GM23338 (cell line): Measurements from ENCODE around the gene COL4A1. TPM values are rescaled to one million over a fixed set of nuclear protein-coding genes. Genes with fewer than 3 reads are reported as not detected.

Experiments
- ATAC-seq: fragments of 200-7000 bp; cut with Tn5 transposase; 3 replicates; pipeline ENCODE4 v1.9.1; 2020
- DNase-seq: peaks from one replicate; pipeline ENCODE4 v3.0.0-alpha.2; 2015; ENCODE audit warnings: low spot score
- H2AFZ ChIP-seq: fragments of 200-600 bp; sonication (generic); 2 replicates; pipeline ENCODE4 v1.8.0; 2016; ENCODE audit warnings: antibody characterized with exemption, mild to moderate bottlenecking, moderate library complexity
- H3F3A ChIP-seq: fragments of 200-600 bp; sonication (generic); replicated peaks from 2 replicates; pipeline ENCODE4 v1.8.0; 2017; ENCODE audit warnings: antibody characterized with exemption, mixed run types, low read depth
- H3K27ac ChIP-seq: fragments of 200-600 bp; sonication (generic); 2 replicates; pipeline ENCODE4 v1.6.1; 2016; ENCODE audit warnings: low read depth
- H3K27me3 ChIP-seq: fragments of 200-600 bp; sonication (generic); 2 replicates; pipeline ENCODE4 v1.8.0; 2016; ENCODE audit warnings: mild to moderate bottlenecking, mixed run types, moderate library complexity; ENCODE audit not compliant: insufficient read depth
- H3K36me3 ChIP-seq: fragments of 200-600 bp; sonication (generic); 2 replicates; pipeline ENCODE4 v1.8.0; 2016; ENCODE audit warnings: mild to moderate bottlenecking; ENCODE audit not compliant: insufficient read depth
- H3K4me1 ChIP-seq: fragments of 200-600 bp; sonication (generic); 2 replicates; pipeline ENCODE4 v1.8.0; 2016; ENCODE audit warnings: mild to moderate bottlenecking, moderate library complexity; ENCODE audit not compliant: insufficient read depth
- H3K4me2 ChIP-seq: fragments of 200-600 bp; sonication (generic); 2 replicates; pipeline ENCODE4 v1.7.1; 2017; ENCODE audit warnings: mixed run types
- H3K4me3 ChIP-seq: fragments of 200-600 bp; sonication (generic); 2 replicates; pipeline ENCODE4 v1.6.1; 2016; ENCODE audit warnings: mixed run types
- H3K79me2 ChIP-seq: fragments of 200-600 bp; sonication (generic); replicated peaks from 2 replicates; pipeline ENCODE4 v1.8.0; 2017; ENCODE audit warnings: mild to moderate bottlenecking; ENCODE audit not compliant: insufficient read depth
- H3K9me2 ChIP-seq: fragments of 200-600 bp; sonication (generic); 2 replicates; pipeline ENCODE4 v1.8.0; 2017; ENCODE audit not compliant: insufficient read depth
- H4K20me1 ChIP-seq: fragments of 200-600 bp; sonication (generic); replicated peaks from 2 replicates; pipeline ENCODE4 v1.8.0; 2017; ENCODE audit warnings: mild to moderate bottlenecking; ENCODE audit not compliant: insufficient read depth
- H3K27ac Mint-ChIP-seq: 2 replicates; pipeline ENCODE4 v1.8.0; 2020; ENCODE audit warnings: inconsistent platforms, mild to moderate bottlenecking, moderate library complexity, mixed read lengths
- H3K27me3 Mint-ChIP-seq: 3 replicates; pipeline ENCODE4 v1.8.0; 2022; ENCODE audit warnings: low read depth, mild to moderate bottlenecking, moderate library complexity, mixed read lengths, inconsistent platforms; ENCODE audit not compliant: insufficient read depth, poor library complexity
- H3K36me3 Mint-ChIP-seq: 3 replicates; pipeline ENCODE4 v1.8.0; 2021; ENCODE audit warnings: low read depth, mild to moderate bottlenecking, inconsistent platforms, moderate library complexity, mixed read lengths
- H3K4me1 Mint-ChIP-seq: 3 replicates; pipeline ENCODE4 v1.8.0; 2020; ENCODE audit warnings: mild to moderate bottlenecking, inconsistent platforms, mixed read lengths
- H3K4me3 Mint-ChIP-seq: 3 replicates; pipeline ENCODE4 v1.8.0; 2021; ENCODE audit warnings: moderate library complexity, mild to moderate bottlenecking, inconsistent platforms, mixed read lengths
- H3K9me3 Mint-ChIP-seq: 3 replicates; pipeline ENCODE4 v1.8.0; 2020; ENCODE audit warnings: moderate library complexity, mild to moderate bottlenecking, inconsistent platforms, mixed read lengths
- CREB1 ChIP-seq: fragments of 250-450 bp; sonication (Bioruptor Pico); IDR thresholded peaks from 2 replicates; pipeline ENCODE4 v1.5.0; 2020; ENCODE audit warnings: low read depth, mild to moderate bottlenecking, moderate library complexity
- EZH2 ChIP-seq: fragments of 200-600 bp; sonication (generic); IDR thresholded peaks from one replicate; pipeline ENCODE4 v1.8.0; 2017; ENCODE audit warnings: antibody characterized with exemption, mild to moderate bottlenecking, low read depth; ENCODE audit not compliant: unreplicated experiment
- EZH2phosphoT487 ChIP-seq: fragments of 200-600 bp; sonication (generic); IDR thresholded peaks from one replicate; pipeline ENCODE4 v1.8.1; 2018; ENCODE audit warnings: antibody characterized with exemption; ENCODE audit not compliant: unreplicated experiment
- JUNB ChIP-seq: IDR thresholded peaks from one replicate; pipeline ENCODE4 v1.6.1; 2016; ENCODE audit warnings: antibody characterized with exemption; ENCODE audit not compliant: unreplicated experiment
- NANOG ChIP-seq: IDR thresholded peaks from 2 replicates; pipeline ENCODE4 v1.6.1; 2016; ENCODE audit warnings: antibody characterized with exemption, borderline replicate concordance
- POLR2AphosphoS5 ChIP-seq: IDR thresholded peaks from 2 replicates; pipeline ENCODE4 v1.6.1; 2016; ENCODE audit warnings: antibody characterized with exemption, low read depth
- STAT1 ChIP-seq: IDR thresholded peaks from one replicate; pipeline ENCODE4 v1.6.1; 2016; ENCODE audit warnings: antibody characterized with exemption; ENCODE audit not compliant: unreplicated experiment
- ZNF114 ChIP-seq: fragments of 250-450 bp; sonication (Bioruptor Pico); IDR thresholded peaks from 2 replicates; pipeline ENCODE4 v1.5.0; 2020; ENCODE audit warnings: mild to moderate bottlenecking, moderate library complexity
- ZNF331 ChIP-seq: fragments of 250-450 bp; sonication (Bioruptor Pico); IDR thresholded peaks from 2 replicates; pipeline ENCODE4 v1.5.0; 2020; ENCODE audit warnings: low read depth, mild to moderate bottlenecking, moderate library complexity
- polyA plus RNA-seq: library from polyadenylated mRNA; unstranded; fragments of >200 nt; fragmentation: Nextera tagmentation; extraction: Ambion mirVana; gene quantifications from 2 replicates; pipeline ENCODE4 v1.2.1, GENCODE V29; 2016
- total RNA-seq: library from RNA; depleted of rRNA; stranded (reverse); fragments of >200 nt; shearing (Covaris generic); gene quantifications from 2 replicates; pipeline ENCODE4 v1.2.3, GENCODE V29; 2014
- TF ChIP-seq, protein P1 (sequence below): IDR thresholded peaks from 2 replicates; pipeline ENCODE4 v1.6.1; 2016; ENCODE audit warnings: antibody characterized with exemption
- TF ChIP-seq, protein P2 (sequence below), 2 experiments: fragments of 200-600 bp in 1 of 2; sonication (generic) in 1 of 2; conservative IDR thresholded peaks; 2 replicates each; pipeline versions ENCODE4 v1.5.1 to v1.6.1; 2016 to 2017; ENCODE audit warnings: antibody characterized with exemption in 2 of 2, low read depth in 2 of 2, mild to moderate bottlenecking in 2 of 2, moderate library complexity in 1 of 2
- TF ChIP-seq, protein P3 (sequence below): fragments of 250-450 bp; sonication (Bioruptor Pico); IDR thresholded peaks from 2 replicates; pipeline ENCODE4 v1.5.0; 2020; ENCODE audit warnings: mild to moderate bottlenecking, moderate library complexity
- TF ChIP-seq, protein P4 (sequence below): IDR thresholded peaks from one replicate; pipeline ENCODE4 v1.6.1; 2018; ENCODE audit warnings: antibody characterized with exemption; ENCODE audit not compliant: unreplicated experiment

The COL4A1 gene
- total and polyA plus RNA-seq, 2 experiments from 2014 or later: 39.1 to 110 TPM

DNA sequence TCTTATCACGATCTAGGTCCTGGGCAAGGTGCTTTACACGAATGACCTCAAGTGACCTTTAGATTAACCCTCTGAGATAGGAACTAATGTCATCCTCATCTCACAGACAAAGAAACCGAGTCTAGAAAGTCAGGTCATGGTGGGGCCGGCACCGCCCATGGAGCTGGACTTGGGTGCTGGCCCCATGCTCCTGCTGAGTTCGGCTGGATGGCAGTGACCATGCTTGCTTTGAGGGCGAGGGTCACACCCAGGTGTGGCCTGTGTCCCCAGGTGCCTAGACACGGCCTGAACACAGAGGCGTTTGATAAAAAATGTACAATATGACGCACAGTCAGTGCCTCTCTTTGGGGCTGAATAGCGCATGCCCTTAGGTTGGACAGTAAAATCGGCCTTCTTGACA, 26.9 kb upstream of the COL4A1 start:
- DNase-seq (no peak), ATAC-seq (no peak)
- H3K4me1 Mint-ChIP-seq: peaks cover 37% of the 10 kb centered on the region
- H3K4me3 Mint-ChIP-seq: no peak overlapping the region
- peaks cover 48% of the 10 kb centered on the region for H3K79me2 ChIP-seq
- H3K36me3 Mint-ChIP-seq: peaks cover 14% of the 10 kb centered on the region
- H3K9me3 Mint-ChIP-seq: no peaks in the 10 kb centered on the region
- no peak overlapping the region for H3K27ac Mint-ChIP-seq
- peaks cover 27% of the 10 kb centered on the region for H3K4me1 ChIP-seq
- H2AFZ ChIP-seq: no peak overlapping the region
- no peaks in the 10 kb centered on the region for H3F3A ChIP-seq
- no peak overlapping the region for H3K4me2 ChIP-seq
- peaks cover 2% of the 10 kb centered on the region; the same call in 1 of the 2 replicates for H3K9me2 ChIP-seq
- H3K27me3 ChIP-seq: no peaks in the 10 kb centered on the region
- peaks cover 4% of the 10 kb centered on the region for H3K27me3 Mint-ChIP-seq
- H4K20me1 ChIP-seq: no peaks in the 10 kb centered on the region
- H3K4me3 ChIP-seq: no peak overlapping the region
- TF ChIP-seq NANOG (no peak), ZNF331 (no peak), CREB1 (no peak), ZNF114 (CRISPR knock-in tag) (no peak), STAT1 (no peak), EZH2phosphoT487 (no peak), POLR2AphosphoS5 (no peak), EZH2 (no peak), JUNB (no peak)
- TF ChIP-seq, protein P1, sequence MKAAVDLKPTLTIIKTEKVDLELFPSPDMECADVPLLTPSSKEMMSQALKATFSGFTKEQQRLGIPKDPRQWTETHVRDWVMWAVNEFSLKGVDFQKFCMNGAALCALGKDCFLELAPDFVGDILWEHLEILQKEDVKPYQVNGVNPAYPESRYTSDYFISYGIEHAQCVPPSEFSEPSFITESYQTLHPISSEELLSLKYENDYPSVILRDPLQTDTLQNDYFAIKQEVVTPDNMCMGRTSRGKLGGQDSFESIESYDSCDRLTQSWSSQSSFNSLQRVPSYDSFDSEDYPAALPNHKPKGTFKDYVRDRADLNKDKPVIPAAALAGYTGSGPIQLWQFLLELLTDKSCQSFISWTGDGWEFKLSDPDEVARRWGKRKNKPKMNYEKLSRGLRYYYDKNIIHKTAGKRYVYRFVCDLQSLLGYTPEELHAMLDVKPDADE: no peak
- TF ChIP-seq, protein P2, sequence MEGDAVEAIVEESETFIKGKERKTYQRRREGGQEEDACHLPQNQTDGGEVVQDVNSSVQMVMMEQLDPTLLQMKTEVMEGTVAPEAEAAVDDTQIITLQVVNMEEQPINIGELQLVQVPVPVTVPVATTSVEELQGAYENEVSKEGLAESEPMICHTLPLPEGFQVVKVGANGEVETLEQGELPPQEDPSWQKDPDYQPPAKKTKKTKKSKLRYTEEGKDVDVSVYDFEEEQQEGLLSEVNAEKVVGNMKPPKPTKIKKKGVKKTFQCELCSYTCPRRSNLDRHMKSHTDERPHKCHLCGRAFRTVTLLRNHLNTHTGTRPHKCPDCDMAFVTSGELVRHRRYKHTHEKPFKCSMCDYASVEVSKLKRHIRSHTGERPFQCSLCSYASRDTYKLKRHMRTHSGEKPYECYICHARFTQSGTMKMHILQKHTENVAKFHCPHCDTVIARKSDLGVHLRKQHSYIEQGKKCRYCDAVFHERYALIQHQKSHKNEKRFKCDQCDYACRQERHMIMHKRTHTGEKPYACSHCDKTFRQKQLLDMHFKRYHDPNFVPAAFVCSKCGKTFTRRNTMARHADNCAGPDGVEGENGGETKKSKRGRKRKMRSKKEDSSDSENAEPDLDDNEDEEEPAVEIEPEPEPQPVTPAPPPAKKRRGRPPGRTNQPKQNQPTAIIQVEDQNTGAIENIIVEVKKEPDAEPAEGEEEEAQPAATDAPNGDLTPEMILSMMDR (conservative IDR thresholded peaks at IDR 0.05; ENCODE audit: low read depth in 2 of 2): no peak
- TF ChIP-seq, protein P3, sequence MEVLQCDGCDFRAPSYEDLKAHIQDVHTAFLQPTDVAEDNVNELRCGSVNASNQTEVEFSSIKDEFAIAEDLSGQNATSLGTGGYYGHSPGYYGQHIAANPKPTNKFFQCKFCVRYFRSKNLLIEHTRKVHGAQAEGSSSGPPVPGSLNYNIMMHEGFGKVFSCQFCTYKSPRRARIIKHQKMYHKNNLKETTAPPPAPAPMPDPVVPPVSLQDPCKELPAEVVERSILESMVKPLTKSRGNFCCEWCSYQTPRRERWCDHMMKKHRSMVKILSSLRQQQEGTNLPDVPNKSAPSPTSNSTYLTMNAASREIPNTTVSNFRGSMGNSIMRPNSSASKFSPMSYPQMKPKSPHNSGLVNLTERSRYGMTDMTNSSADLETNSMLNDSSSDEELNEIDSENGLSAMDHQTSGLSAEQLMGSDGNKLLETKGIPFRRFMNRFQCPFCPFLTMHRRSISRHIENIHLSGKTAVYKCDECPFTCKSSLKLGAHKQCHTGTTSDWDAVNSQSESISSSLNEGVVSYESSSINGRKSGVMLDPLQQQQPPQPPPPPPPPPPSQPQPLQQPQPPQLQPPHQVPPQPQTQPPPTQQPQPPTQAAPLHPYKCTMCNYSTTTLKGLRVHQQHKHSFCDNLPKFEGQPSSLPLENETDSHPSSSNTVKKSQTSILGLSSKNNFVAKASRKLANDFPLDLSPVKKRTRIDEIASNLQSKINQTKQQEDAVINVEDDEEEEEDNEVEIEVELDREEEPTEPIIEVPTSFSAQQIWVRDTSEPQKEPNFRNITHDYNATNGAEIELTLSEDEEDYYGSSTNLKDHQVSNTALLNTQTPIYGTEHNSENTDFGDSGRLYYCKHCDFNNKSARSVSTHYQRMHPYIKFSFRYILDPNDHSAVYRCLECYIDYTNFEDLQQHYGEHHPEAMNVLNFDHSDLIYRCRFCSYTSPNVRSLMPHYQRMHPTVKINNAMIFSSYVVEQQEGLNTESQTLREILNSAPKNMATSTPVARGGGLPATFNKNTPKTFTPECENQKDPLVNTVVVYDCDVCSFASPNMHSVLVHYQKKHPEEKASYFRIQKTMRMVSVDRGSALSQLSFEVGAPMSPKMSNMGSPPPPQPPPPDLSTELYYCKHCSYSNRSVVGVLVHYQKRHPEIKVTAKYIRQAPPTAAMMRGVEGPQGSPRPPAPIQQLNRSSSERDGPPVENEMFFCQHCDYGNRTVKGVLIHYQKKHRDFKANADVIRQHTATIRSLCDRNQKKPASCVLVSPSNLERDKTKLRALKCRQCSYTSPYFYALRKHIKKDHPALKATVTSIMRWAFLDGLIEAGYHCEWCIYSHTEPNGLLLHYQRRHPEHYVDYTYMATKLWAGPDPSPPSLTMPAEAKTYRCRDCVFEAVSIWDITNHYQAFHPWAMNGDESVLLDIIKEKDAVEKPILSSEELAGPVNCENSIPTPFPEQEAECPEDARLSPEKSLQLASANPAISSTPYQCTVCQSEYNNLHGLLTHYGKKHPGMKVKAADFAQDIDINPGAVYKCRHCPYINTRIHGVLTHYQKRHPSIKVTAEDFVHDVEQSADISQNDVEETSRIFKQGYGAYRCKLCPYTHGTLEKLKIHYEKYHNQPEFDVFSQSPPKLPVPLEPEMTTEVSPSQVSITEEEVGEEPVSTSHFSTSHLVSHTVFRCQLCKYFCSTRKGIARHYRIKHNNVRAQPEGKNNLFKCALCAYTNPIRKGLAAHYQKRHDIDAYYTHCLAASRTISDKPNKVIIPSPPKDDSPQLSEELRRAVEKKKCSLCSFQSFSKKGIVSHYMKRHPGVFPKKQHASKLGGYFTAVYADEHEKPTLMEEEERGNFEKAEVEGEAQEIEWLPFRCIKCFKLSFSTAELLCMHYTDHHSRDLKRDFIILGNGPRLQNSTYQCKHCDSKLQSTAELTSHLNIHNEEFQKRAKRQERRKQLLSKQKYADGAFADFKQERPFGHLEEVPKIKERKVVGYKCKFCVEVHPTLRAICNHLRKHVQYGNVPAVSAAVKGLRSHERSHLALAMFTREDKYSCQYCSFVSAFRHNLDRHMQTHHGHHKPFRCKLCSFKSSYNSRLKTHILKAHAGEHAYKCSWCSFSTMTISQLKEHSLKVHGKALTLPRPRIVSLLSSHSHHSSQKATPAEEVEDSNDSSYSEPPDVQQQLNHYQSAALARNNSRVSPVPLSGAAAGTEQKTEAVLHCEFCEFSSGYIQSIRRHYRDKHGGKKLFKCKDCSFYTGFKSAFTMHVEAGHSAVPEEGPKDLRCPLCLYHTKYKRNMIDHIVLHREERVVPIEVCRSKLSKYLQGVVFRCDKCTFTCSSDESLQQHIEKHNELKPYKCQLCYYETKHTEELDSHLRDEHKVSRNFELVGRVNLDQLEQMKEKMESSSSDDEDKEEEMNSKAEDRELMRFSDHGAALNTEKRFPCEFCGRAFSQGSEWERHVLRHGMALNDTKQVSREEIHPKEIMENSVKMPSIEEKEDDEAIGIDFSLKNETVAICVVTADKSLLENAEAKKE (CRISPR knock-in tag): no peak
- TF ChIP-seq, protein P4, sequence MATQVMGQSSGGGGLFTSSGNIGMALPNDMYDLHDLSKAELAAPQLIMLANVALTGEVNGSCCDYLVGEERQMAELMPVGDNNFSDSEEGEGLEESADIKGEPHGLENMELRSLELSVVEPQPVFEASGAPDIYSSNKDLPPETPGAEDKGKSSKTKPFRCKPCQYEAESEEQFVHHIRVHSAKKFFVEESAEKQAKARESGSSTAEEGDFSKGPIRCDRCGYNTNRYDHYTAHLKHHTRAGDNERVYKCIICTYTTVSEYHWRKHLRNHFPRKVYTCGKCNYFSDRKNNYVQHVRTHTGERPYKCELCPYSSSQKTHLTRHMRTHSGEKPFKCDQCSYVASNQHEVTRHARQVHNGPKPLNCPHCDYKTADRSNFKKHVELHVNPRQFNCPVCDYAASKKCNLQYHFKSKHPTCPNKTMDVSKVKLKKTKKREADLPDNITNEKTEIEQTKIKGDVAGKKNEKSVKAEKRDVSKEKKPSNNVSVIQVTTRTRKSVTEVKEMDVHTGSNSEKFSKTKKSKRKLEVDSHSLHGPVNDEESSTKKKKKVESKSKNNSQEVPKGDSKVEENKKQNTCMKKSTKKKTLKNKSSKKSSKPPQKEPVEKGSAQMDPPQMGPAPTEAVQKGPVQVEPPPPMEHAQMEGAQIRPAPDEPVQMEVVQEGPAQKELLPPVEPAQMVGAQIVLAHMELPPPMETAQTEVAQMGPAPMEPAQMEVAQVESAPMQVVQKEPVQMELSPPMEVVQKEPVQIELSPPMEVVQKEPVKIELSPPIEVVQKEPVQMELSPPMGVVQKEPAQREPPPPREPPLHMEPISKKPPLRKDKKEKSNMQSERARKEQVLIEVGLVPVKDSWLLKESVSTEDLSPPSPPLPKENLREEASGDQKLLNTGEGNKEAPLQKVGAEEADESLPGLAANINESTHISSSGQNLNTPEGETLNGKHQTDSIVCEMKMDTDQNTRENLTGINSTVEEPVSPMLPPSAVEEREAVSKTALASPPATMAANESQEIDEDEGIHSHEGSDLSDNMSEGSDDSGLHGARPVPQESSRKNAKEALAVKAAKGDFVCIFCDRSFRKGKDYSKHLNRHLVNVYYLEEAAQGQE: no peak
- no peaks in the 10 kb centered on the region; the same call in 1 of the 2 replicates for H3K36me3 ChIP-seq
- H3K27ac ChIP-seq: no peak overlapping the region
